ENCODE data around the gene MMP24OS. TPM values are rescaled to one million over a fixed set of nuclear protein-coding genes. Genes with fewer than 3 reads are reported as not detected.

Gene MMP24OS
- polyA plus RNA-seq, 3 donors = 33.6 to 51.0 (median 33.7) TPM

DNA sequence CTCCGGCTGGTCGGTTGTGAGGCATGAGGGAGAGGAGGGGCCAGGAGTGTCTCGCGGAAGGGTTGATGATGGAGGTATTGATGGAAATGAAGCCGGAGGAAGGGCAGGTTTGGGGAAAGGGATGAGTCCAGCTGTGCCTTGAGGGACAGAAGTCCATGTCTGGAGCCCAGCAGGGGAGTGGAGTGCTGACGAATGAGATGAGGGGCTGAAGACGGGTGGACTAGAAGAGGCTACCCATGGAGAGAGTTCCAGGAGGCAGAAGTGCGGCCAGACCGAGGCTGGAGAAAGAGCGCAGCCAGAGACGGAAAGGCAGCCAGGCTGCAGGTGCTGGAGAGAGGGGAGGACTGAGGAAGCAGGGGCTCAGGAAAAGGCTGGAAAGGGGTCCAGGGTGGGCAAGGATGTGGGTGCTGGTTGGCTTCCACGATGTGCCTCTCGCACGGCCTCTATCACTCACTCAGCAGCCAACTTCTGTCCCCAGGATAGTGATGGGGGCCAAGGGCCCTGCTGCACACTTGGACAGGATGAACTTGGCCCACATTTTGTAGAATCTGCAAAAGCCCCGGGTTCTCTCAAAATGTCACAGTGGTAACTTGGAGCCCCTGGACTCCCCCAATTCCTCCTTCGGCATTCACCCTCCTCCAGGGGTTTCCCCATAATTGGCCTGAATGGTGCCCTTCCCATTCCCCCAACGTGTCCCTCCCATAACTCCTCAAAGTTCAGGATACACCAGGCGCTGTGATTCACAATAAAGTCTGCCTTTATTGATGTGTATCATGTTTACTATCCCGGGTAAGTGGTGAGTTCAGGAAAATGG is 7.3 kb upstream of the MMP24OS start:
- peak in 1 of 11 donors; percentile 56 for DNase-seq (ENCODE audit: extremely low read depth in 1 of 11, low read depth in 9 of 11, low spot score in 4 of 11)

DNA sequence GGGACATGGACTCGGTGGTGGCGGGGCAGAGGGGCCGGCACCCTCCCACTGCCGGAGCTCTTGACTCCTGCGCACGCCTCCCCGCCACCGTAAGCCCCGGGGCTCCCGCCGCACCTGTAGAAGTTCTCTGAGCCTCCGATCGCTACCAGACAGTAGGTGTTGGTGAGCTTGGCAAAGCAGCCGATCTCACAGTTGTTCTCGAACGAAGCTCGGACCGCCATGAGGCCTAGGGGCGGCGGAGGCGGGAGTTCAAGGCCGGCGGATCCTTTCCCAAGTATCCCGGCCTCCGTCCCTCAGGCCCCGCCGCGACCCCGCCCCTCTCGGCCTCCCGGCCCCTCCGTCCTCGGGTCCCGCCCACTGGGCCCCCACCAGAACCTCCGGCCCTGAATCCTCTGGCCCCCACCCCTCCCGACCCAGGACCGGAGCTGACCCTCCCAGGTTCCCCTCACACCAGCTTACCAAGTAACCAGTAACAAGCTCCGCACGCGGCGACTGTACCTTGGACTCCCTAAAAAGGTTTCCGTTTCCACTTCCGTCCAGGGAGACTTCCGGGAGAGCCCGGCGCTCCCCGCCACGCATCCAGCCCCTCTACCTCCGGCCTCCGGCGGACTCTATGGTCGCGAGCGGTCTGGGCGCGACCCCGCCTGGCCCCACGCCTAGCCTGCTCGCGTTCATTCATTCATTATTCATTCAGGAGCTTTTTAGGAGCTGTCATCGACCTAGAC is 6.5 kb upstream of the MMP24OS start, which contains the start of gene EIF6:
EIF6 (minus strand) TSS at position 506 of the 725 bp plus-strand sequence; CDS start at position 221, 285 bp downstream.
- peak in 10 of 11 donors; percentile 73 to 88 (median 78) for DNase-seq (ENCODE audit: extremely low read depth in 1 of 11, low read depth in 9 of 11, low spot score in 4 of 11)

DNA sequence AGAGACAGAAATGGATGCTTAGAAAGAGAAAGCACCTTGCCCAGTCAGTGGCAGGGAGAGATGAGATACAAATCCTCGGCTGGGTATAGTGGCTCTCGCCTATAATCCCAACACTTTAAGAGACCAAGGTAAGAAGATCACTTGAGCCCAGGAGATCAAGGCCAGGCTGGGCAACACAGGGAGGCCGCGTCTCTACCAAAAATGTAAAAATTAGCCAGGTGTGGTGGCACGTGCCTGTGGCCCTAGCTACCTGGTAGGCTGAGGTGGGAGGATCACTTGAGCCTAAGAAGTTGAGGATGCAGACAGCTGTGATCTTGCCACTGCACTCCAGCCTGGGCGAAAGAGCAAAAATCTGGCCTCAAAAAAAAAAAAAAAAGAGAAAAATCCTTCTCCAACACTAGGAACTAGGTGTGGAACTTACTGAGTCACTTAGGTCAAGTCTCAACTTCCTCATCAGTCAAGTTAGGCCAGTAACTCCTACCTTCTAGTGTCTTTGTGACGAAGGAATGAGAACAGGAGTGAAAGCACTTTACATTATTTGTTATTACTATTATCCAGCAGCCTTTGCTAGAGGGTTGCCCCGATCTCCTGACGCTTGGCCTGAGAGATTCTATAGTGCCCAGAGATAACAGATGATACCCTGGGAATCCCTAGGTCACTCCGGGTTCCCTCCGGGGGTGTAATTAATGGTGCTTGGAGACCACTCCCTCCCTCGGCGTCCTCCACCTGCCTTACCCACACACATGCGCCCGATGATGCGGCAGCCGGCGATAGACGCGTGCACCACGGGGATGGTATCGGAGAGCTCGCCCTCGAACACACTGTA is 5.7 kb upstream of the MMP24OS start:
- no peak for DNase-seq (ENCODE audit: extremely low read depth in 1 of 11, low read depth in 9 of 11, low spot score in 4 of 11)

DNA sequence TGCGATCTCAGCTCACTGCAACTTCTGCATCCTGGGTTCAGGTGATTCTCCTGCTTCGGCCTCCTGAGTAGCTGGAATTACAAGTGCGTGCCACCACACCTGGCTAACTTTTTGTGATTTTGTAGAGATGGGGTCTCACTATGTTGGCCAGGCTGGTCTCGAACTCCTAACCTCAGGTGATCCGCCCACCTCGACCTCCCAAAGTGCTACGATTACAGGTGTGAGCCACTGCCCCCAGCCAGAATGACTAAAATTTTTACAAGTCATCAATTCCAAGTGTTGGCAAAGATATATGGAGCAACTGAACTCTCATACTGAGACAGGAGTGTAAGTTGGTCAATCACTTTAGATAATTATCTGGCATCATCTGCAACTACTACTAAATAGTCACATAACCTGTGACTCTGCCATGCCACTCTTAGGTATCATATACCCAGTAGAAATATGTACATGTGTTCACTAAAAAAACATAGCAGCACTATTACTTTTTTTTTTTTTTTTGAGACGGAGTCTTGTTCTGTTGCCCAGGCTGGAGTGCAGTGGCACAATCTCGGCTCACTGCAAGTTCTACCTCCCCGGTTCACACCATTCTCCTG is 3.7 kb upstream of the MMP24OS start:
- DNase-seq (ENCODE audit: extremely low read depth in 1 of 11, low read depth in 9 of 11, low spot score in 4 of 11) = no peak

DNA sequence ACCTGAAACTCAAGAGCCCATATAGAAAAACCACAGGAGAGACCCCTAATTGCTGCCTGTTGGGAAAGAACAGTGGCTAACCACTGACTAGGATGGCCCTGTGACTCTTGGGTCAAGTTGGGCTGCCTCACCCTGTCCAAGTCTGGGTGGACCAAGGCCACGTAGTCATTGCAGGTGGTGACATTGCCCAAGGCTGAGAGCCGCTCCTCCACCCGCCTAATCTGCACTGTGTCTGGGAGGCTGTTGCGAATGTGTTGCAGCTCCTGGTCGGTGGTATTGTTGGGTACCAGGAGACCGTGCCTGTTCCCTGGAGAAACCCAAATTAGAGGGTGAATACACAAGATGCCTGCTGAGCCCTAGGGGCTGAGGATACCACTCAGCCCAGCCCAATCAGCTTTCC is 2.6 kb upstream of the MMP24OS start:
- DNase-seq (ENCODE audit: extremely low read depth in 1 of 11, low read depth in 9 of 11, low spot score in 4 of 11) = no peak

DNA sequence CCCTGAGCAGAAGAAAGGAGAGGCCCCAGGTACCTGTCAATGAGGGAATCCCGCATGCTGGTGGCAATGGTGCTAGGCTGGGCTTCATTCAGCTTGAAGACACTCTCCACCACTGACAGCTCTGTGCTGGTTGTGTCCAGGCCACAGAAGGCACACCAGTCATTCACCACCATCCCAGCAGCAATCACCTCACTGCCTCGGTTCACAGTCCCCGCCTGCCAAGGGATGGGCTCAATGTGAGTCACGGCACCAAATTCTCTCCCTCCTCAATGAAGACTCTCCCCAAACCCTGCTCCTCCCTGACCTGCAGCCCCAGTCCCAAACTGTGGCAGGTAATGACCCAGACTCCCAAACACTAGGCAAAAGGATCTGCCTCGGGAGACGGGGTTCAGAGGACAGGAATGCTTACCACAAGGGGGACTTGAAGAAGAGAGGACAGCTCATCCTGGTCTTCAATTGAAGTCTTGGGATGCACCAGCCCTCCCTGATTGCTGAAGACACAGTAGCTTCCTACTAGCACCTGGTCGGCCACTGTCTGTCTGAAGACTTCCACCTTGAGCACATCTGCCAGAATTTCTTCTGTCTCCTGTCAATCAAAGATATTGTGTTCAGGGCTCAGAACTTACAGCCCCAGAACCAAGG is 1.7 kb upstream of the MMP24OS start:
- no peak for DNase-seq (ENCODE audit: extremely low read depth in 1 of 11, low read depth in 9 of 11, low spot score in 4 of 11)

DNA sequence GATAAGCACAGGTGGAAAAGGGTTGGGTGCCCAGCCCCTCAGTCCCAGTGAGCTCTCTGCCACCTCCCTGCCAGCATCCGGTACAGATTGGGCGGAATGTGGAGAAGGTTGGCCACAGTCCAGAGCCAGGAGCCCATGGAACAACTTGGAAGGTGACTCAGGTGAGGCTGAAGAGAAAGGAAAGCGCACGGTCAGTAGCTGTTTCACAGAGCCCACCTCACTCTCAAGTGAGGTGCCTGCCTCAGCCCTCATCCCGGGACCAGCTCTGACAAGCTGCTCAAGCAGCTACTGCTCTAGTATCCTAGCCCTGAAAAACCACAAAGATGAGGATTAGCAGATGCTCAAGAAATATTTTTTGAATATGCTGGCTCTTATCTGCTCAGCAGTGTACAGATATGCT is 1.1 kb upstream of the MMP24OS start:
- no peak for DNase-seq (ENCODE audit: extremely low read depth in 1 of 11, low read depth in 9 of 11, low spot score in 4 of 11)

DNA sequence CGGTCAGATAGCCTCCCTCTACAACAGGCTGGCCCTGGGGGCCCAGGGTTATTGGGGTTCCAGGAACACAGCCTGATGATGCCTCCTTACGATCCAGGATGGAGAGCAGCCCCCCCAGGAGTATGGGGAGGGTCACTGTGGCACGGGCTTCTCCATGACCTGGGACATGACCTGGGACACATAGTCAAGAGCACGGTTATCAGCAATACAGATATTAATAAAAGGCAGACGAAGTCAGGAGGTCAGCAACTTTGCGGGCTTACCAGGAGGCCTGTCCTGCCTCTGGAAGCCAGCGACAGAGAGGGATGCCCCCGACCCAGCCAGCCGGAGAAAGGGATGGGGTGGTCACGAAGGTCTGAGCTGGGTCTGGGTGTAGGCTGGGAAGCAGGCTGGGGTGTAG is 795 bp downstream of the MMP24OS start:
- no peak for DNase-seq (ENCODE audit: extremely low read depth in 1 of 11, low read depth in 9 of 11, low spot score in 4 of 11)

DNA sequence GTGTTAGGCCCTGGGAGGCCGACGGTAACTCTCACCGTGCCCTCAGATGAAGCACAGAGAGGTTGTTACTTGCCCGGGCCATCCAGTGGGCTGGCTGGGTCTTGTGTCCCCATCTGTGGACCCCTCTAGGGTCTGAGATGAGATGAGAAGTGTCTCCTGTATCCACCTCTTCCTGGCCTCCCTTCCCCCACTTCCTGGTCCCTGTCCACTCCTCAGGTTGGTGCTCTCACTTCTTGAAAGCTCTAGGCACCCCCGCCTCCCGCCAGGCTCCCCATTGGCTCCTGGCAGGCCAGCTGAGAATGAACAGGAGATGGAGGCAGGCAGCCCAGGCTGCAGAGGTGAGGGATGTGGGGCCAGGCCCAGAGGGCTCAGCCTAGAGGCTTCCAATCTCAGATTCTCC is 1.5 kb downstream of the MMP24OS start:
- DNase-seq (ENCODE audit: extremely low read depth in 1 of 11, low read depth in 9 of 11, low spot score in 4 of 11) = no peak

DNA sequence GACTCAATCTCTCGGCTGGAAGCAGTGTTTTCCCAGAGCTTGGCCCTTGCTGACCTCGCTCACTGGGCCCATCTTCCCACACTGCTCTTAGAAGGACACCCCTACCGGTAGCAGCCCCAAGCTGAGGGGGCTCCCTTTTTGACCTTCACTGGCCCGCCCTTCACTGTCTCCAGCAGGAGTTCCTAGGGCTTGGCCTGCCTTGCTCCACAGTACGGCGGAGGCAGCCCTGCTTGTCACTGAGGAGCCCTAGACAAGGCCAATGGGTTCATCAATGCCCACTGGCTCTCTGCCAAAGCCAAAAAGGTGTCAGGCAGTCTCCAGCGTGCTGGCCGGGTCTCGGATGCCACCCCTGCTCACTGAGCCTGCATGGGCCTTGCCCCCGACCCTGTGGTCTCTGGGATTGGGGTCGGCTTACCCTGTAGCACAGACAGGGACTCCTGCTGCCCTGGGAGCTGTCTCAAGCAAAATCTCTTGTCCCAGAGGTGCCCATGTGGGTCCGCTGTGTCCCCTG is 2.1 kb downstream of the MMP24OS start:
- no peak for DNase-seq (ENCODE audit: extremely low read depth in 1 of 11, low read depth in 9 of 11, low spot score in 4 of 11)

DNA sequence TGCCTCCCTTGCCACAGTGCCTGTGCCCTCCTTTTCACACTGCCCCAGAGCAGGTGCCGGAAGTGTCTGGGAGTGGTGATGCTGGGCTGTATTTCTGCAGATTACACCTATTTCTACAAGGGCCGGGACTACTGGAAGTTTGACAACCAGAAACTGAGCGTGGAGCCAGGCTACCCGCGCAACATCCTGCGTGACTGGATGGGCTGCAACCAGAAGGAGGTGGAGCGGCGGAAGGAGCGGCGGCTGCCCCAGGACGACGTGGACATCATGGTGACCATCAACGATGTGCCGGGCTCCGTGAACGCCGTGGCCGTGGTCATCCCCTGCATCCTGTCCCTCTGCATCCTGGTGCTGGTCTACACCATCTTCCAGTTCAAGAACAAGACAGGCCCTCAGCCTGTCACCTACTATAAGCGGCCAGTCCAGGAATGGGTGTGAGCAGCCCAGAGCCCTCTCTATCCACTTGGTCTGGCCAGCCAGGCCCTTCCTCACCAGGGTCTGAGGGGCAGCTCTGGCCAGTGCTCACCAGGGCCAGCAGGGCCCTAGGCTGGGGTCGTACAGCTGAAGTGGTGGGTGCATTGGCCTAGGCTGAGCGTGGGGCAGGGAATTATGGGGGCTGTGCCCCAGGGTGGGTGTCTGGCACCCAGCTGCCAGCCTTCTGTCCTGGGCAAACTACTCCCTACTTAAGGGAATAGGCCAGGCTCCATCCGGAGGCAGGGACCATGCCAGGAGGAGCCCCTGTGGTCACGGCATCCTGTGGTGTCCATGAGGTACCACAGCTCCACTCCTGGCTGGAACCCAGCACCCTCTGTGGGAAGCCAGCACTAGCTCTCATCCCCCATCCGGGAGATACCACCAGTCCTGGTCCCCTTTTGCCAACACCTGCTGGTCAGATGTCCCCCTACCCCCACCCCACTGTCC is 3.5 kb downstream of the MMP24OS start:
- no peak for DNase-seq (ENCODE audit: extremely low read depth in 1 of 11, low read depth in 9 of 11, low spot score in 4 of 11)

DNA sequence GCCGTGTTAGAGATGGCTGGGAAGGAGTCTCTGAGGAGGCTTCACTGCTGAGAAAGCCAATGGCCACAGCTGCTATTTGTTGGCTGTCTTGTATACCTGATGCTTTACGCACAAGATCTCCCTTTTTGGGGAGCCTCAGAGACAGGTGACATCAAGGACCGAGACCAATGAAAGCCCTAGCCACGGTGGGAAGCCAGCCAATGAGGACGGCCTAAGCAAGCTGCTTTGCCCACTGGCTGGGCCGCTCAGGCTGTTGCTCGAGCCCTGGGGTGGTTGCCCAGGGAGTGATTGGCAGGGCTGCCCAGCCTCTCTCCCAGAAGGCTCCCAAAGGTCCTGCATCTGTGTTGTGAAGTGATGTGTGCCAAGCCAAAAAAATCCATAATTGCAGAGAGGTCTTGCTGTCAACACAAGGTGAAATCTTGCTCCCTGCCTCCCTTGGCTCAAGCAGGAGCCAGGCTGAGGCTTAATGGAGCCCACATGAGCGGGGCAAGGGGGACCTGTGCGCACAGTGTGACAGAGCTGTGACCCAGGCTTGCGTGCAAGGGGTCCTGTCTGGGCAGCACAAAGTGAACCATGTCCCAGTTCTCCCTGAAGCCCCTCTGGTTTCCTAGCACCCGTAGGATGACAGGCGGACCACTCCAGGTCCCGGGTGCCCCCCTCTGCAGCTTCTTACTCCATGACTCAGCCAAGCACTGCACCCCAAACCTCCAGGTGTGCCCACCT is 4.3 kb downstream of the MMP24OS start:
- DNase-seq (ENCODE audit: extremely low read depth in 1 of 11, low read depth in 9 of 11, low spot score in 4 of 11) = no peak

DNA sequence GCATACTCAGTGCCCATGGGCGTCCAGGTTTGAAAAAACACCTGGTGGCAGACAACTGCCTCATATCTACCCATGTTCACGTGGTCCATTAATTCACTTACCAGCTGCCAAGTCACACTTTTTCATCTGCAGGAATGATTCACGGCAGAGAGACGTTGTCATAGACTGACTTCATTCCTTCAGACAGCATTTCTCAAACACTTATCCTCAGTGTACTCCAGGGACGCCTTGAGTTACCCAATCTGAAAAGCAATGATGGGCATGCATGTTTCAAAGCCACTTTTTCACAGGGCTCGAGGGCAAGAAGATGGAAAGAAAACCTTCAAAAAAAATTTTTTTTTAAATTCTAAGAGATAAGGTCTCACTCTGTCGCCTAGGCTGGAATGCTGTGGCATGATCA is 6.0 kb downstream of the MMP24OS start:
- DNase-seq (ENCODE audit: extremely low read depth in 1 of 11, low read depth in 9 of 11, low spot score in 4 of 11) = no peak

DNA sequence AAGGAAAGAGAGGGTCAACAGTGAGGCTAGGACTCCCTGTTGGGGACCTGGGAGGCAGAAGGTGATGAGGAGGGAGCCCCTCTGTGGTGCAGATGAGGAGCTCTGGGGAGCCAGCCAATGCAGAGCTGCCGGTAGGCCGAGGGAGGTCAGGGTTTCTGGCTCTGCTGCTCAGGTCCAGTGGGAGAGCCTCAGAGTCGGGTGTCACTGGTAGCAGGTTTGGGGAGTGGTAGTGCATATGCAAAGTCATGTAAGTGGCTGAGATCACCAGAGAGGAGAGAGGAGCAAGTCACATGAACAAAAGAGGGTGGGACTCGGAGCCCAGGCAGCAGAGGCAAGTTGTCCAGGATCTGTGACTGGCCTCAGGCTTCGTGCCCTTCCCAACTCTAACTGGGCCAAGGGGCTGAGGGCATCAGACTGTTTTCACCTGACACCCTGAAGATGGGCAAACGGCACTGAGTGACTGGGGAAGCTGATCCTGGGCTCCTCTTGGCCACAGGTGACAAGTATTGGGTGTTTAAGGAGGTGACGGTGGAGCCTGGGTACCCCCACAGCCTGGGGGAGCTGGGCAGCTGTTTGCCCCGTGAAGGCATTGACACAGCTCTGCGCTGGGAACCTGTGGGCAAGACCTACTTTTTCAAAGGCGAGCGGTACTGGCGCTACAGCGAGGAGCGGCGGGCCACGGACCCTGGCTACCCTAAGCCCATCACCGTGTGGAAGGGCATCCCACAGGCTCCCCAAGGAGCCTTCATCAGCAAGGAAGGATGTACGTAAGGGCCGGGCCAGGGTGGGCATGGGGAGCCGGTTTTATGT is 6.6 kb downstream of the MMP24OS start:
- no peak for DNase-seq (ENCODE audit: extremely low read depth in 1 of 11, low read depth in 9 of 11, low spot score in 4 of 11)

DNA sequence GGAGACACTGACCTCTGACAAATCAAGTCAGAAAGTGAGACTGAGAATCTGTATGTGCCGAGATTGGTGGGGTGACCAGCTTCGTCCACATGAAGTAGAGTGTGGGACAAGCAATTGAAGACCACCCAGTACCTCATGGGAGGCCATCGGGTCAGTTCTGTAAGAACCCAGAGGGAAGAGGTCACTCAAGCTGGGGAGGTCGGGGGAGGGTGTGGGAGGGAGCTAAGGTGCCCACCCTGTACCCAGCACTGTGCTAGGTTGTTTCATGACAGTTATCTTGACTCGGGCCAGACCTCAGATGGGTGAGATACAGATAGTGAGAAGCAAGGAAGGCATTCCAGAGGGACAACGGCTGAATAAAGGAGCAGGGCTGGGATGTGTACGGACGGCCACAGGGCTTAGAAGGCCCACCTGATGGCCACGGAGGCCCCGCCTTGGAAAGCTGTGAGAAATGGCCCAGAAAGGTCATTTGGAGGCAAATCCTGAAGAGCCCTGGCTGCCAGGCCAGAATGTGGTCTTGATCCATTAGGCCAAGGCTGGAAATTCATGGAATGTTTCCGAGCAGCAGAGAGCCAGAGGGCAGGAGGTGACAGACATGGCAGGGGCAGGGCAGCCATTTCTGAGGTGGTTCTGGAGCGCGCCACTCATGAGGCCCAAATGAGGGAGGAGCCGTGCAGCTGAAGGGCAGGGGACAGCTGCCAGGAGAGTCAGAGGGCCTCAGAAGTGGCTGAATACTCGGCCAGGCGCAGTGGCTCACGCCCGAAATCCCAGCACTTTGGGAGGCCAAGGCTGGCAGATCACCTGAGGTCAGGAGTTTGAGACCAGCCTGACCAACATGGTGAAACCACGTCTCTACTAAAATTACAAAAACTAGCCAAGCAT is 7.7 kb downstream of the MMP24OS start:
- no peak for DNase-seq (ENCODE audit: extremely low read depth in 1 of 11, low read depth in 9 of 11, low spot score in 4 of 11)
